ENCODE results near the gene ESR2.
A peak's percentile ranks its signal among the peaks of the same experiment; 100 is the strongest.

ESR2 gene

DNA sequence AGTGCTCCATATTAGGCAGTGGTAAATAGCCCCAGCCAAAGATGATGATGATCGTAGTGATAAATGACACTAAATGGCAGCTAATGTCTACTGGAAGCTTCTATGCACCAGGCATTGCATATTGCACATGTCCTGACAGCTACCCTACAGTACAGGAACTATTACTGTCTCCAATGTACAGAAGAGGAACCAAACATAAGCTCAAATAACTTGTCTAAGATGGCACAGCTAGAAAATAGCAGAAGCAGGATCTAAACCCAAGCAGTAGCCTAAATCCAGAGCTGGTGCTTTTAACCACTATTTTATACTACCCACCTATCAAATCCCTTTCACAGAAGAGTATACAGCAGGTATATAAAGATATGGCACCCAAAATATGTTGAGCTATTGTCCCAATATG lies 28.9 kb downstream of the ESR2 start:
- no peak for DNase-seq

DNA sequence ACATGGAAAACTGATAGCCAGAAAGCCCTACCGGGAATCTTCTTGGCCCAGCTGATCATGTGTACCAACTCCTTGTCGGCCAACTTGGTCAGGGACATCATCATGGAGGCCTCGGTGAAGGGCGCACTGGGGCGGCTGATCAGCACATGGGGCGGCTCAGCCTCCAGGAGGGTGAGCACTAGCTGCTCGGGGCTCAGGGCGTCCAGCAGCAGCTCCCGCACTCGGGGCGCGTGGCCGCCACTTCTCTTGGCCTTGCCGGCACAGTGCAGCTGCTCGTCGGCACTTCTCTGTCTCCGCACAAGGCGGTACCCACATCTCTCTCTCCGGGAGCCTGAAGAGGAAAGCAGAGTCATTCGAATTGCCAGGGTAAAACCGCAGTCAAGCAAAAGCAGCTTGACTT lies 33.8 kb downstream of the ESR2 start:
- no peak for DNase-seq

DNA sequence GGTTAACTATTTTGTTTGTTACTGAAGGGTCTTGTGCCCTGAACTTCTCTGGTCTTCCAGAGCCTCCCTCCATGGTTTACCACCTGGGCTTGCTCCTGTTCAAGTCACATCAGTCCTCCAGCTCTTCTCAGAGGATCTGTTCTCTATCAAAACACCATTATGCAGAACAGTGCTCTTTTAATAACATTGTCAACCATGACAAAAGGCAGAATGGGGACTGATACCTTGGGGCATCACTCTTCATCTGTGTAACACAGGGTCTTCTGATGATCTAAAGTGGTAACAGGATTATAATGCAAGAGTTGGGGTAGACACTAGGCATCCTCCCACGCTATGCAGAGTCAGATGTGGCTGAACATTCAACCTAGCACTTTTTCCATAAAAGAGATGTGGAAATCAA lies 38.4 kb downstream of the ESR2 start:
- DNase-seq = no peak

DNA sequence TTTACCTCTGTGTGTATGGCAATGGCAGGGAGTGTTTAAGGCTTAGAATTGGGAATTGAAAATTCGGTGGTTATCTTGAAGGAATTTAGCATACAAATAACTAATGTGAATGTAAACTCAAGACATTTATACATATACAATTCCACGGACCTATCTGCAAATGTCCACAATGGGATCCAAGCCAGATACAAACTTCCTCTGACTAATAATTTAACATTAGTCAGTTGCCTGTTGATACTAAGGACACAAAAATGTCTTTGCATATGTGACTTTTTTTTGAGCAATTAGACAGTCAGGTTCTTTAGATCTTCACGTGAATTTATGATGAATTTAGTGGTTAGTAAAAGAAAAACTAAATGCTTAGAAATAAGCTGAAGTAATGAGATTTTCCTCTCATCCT lies 40.5 kb downstream of the ESR2 start:
- no peak for DNase-seq

DNA sequence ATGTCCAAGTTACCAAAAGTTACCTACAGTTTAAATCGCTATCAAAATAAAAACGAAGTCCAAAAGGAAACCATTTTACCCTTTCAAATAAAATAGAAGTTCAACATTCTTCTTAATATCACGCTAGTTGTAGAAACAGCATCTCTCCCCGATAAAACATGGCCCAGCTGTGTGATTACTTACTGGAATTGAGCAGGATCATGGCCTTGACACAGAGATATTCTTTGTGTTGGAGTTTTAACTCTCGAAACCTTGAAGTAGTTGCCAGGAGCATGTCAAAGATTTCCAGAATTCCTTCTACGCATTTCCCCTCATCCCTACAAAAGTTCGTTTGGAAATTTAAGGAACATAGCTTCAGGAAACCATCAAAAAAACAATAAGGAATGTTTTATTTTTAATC lies 44.8 kb downstream of the ESR2 start:
- no peak for DNase-seq

DNA sequence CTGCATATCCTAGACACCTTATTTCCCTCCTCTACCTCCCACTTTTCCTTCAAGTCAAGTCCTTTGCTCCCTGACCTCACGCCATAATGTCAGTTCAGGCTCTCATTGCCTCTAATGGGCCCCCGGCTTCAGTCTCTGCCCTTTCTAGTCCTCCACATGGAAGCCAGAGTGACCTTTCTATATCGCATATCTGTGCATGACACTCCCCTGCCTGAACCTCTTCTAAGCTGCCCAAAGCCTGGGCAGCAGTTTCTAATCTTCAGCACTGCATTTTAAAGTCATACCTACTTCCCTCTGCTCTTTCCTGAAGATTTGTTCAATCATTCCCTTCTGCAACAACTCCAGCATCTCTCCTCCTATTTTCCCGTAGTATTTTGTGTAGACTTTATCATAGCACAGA lies 45.5 kb downstream of the ESR2 start:
- DNase-seq = no peak

DNA sequence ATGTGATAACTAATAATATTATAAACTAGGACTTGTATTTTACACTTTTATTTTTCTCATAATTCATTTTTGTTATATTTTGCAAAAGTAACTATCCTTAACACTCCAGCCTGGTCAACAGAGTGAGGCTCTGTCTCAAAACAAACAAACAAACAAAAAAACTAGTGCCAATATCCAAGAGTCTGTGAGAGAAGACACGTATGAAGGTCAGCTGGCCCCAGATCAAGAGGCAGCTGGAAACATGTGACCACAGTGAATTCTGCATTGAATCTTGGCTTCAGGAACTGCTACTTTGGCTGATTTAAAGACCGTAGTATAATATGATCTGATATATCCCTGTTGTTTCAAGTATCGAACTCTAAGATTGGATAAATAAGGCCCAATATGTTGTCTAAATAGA lies 47.0 kb downstream of the ESR2 start:
- no peak for DNase-seq

DNA sequence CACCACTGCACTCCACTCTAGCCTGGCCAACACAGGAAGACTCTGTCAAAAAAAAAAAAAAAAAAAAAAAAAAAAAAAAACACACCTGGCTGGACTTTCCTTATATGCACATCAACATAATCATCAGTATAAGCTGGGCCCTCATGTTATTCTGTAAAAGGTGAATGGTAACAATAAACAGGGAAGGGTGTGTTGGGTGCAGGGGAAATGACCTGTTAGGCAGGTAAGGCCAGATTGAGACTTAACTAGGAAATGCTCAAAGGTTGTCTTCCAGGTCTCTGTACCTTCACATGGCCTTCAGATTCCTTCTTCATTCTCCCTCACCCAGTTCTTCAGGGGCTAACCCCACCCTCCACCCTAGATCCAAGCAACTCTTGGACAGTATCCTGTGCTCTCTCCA lies 47.5 kb downstream of the ESR2 start:
- DNase-seq = no peak

DNA sequence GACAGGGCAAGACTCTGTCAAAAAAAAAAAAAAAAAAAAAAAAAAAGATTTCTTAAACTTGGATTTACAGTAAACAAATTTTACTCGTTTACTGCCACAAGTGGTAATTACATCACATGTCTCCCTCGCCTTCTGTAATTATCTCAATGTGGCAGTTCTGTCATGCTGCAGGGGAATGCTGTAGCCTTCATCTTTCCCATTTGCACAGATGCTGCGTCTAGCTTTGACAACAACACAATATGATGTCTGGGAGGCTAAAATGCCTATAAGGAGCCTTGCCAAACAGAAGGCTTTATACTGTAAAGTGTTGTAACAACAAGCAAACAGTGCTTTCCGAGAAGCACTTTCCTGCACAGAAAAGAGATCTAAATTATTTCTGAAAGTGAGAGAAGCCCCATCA lies 48.7 kb downstream of the ESR2 start:
- DNase-seq = no peak

DNA sequence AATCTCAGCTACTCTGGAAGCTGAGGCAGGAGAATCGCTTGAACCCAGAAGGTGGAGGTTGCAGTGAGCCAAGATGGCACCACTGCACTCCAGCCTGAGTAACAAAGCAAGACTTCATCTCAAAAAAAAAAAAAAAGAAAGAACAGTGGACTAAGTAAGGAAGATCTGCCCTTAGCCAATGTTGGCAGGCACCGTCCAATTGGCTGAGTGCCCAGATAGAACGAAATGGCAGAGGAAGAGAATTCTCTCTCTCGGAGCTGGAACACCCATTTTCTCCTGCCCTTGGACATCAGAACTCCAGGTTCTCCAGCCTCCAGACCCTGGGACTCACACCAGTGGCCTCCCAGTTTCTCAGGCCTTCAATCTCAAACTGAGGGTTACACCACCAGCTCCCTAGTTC lies 49.9 kb downstream of the ESR2 start:
- no peak for DNase-seq

DNA sequence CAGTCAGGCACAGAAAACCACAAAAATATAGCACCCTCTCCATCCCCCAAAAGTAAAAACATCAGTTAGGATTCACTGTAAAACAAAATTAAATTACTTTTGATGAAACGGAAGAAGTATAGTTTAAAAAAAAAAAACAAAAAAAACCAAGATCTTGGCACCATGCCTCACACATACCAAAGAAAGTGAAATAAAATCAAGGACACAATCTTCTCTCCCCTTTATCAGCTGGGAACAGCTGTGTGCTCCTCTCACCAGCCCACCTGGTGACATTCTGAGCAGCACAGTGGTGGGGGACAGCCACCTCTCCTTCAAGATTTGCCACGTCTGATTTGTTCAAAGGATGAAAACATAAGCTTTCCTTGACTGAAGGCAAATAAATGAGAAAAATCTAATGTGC lies 55.5 kb downstream of the ESR2 start:
- peak; percentile 8 for DNase-seq

DNA sequence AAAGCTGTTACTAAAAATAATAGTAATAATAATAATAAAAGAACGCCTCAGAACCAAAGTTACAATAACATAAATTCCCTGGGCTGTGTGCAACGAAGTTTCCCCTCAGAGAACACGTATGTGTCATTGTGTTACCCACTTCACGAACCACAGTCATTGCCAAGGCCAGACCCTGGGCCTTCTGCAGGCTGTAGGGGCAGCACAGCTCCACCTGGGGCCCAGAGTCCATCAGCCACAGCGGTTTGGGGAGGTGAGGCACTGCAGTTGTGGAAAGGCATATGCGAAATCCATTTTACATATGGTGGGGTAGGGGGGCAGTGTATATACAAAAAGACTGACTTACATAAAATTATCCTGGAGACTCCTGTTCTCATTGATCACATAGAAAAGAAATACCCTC lies 56.1 kb downstream of the ESR2 start:
- no peak for DNase-seq

DNA sequence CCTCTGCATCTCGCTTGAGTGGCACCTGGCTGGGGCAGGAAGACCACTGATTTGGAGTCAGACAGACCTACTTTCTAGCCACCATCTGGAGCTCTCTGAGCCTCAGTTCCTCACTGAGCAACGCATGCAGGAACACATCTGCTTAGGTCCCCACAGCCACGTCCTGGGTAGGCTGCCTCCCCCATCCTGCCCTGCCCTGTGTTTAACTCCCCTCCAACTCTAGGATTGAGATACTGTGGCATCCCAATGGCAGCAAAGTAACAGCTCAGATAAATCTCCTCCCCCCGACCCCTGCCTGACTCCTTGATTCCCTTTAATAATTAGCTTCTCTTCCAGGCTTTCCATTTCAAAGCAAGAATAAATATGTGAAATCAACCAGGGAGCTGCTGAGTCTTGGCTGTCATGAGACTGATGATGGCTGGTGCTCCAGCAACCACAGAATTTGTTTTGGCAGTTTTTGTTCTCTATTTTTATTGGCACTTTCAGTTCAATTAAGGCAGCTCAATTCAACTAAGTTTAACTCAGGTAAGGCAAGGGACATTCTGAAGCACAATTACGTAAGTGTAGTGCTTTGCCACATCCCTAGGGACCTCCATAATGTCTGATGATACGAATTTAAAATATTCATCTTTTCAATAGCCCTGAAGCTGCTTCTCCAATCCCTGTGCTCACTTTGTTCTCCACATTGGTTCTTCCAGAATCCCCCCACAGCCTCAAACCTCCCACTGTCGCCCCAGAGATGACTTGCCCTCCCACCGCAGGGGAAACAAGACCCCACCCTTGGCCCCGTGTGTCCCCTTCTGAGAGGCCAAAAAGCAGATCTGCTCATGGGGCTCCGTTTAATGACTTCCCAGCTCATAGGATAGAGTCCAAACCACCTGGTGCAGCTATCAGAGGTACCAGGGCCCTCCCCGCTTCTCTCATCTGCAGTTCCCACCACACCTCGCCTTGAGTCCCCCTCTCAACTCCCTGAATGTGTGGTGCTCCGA lies 58.2 kb downstream of the ESR2 start:
- DNase-seq = no peak

DNA sequence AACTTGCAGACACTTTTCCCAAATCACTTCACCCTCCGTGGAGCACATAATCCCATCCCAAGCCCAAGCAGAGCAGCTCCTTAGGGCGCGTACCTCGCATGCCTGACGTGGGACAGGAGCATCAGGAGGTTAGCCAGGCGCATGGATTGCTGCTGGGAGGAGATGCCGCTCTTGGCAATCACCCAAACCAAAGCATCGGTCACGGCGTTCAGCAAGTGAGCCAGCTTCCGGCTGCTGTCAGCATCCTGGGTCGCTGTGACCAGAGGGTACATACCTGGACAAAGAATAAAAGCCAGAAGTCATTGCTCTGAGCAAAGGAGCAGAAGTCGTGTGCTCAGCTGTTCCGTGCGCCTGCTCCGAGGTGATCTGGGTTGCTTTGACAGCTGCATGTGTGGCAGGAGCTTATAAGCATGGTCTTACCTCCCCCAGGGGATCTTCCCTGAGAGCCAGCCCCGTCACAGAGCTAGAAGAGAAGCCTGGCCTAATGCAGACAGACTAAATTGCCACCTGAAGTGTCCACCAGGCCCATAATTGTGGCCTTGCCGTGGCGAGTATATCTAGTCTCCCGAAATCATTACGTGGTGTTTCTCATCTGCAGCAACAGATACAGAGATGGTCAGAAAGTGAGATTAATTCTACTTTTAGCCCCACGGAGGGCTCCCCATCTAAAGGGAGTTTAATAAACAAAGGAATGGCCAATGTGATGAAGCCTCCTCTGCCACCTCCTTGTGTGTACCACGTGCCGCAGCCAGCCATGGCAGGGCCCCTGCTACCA lies 59.1 kb downstream of the ESR2 start:
- DNase-seq = no peak

DNA sequence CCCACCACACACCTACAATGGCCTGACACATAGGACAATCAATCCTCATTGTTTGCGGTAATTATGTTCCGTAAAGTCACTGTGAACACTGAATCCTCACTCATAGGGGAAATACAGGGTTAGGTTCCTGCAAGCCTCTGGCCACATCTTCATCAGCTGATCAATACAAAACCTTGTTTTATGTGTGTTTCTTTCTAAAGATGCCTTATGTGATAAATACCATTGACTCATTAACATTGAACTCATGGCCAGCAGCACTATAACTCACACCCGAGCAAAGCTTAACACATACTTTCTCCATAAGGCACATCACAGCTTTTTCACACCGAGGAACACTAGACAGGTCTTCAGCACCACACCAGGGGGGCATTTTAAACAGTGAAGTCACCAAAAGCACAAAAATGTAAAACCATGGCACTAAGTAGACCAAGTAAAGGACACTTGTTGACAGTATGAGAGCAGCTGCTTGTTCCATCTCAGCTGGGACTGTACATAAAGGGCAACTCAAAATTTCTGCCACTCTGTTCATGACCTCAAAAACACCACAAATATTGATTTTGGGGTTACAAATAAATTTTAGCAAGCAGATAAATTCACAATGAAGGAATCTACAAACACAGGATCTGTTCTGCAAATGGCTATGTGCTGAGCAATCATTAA lies 60.5 kb downstream of the ESR2 start:
- DNase-seq = no peak

DNA sequence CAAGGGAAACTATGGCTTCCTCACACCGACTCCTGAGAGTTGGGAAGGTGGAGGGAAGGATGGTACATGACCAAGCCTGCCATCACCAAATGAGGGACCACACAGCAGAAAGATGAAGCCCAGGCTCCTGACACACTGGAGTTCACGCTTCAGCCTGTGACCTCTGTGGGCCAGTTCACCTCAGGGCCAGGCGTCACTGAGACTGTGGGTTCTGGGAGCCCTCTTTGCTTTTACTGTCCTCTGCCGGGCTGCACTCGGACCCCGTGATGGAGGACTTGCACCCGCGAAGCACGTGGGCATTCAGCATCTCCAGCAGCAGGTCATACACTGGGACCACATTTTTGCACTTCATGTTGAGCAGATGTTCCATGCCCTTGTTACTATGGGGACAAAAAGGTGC lies 61.2 kb downstream of the ESR2 start:
- no peak for DNase-seq

DNA sequence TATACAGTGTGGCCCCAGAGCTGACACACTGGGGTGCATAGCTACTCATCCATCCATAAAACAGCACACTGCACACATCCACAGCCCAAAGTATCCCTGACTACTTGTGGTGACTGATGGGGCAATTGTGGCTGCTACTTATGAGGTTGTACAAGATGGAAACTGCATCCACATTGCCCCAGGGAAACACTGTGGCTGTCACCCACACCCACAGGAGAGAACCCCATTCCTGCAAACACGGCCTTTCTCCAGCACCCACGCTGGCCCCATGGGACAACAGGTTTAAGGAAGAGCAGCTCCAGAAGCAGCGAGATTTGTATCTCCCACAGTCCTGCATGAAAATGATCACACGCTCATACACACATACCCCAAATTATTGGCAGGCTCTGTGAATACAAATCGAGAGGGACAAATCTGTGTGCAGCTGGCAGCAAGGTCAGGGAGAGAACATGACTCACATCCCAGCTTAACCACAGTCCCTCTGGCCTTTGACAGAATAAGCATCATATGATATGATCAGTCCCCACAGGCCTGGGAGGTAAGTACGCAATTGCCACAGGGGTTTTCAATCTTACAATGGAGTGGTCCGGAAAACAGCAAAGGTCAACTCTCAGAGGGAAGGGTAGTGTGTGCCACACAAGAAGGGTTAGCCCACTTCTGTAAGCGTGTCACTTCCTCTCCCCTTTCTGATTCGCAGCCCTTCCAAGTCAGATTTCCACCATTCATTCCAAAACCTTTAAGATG lies 61.9 kb downstream of the ESR2 start:
- DNase-seq = peak; percentile 10

DNA sequence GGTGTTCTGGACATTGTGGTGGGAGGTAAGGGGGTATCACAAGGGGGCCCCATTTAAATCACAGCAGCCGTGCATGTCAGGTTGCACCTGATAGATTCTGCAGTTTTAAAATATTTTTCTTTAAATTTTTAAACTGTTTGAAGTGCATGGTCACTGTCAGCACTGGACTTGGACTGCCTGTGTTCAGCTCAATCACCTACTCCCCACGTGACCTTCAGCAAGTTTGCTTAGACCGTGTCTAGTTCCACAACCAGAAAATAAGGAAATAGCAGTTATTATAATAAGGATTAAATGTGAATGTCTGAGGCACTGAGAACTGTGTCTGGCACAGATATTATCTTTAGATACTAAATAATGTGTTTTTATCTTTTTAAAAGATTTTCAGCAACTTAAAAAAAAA lies 64.7 kb downstream of the ESR2 start:
- DNase-seq = no peak

DNA sequence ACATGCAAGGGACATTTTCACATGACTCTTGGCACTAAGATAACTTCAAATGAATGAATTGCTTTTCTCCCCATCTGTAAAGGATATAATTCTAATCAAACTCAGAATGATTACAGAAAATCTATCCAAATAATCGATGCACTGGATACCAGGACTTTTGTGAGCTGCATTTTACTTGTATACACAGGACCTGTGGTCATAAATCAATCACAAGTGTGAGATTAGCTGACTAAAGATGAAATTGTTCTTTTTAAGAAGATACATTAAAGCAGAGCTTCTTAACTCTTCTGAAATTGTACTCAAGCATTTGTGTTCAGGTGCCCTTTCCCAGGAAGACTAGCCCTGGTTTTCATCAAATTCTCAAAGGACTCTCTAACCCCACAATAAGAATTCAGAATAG lies 66.3 kb downstream of the ESR2 start:
- no peak for DNase-seq

DNA sequence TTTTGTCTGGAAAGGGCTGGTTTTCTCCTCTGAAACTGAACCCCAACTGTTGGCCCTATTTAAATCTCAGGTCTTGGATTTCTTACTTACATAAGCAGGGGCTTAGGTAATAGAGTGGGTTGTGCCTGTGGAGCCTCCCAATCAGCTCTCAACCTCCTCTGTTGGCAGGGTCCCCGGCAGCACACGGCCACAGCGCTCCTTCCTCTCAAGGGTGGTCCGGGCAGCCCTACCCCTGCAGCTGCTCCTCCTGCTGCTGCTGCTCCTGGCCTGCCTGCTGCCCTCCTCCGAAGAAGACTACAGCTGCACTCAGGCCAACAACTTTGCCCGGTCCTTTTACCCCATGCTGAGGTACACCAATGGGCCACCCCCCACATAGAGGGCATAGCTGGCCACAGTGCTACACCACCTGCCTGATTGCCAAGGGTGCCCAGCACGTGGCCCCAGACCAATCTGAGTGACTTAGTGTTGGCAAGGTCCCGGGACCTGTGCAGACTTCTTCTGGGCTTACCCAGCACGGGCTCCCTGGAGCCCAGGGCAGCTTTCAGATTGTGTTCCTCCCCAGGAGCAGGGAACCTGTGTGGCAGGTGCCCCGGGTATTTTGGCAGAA lies 68.9 kb downstream of the ESR2 start:
- DNase-seq = no peak

DNA sequence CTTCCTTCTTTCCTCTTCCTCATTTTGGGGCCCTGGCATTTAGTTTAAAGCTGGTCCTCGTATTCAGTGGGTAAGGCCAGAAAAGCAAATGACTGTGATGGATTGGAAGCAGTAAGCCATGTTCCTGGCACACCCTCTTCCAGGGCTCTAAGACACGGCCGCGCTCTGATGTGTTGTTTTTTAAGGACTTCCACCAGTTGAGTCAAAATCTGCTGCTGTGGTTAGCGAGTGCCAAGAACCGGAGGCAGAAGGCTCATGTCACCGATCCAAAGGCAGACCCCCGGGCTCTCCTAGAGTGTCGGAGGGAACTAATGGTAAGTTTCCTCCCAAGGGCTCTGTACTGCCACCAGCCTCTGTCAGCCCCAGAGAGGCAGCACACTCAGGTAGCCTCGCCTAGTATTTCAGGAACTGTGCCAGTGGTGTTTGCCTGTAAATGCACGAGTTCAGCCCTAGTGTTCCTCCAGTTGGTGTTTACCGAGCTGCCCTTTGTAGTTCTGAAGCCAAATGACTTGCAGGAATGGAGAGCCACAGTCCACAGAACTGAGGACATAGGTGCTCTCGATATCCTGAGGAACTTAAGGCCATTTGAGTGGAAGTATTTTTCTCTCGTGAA lies 72.7 kb downstream of the ESR2 start:
- peak; percentile 28 for DNase-seq

DNA sequence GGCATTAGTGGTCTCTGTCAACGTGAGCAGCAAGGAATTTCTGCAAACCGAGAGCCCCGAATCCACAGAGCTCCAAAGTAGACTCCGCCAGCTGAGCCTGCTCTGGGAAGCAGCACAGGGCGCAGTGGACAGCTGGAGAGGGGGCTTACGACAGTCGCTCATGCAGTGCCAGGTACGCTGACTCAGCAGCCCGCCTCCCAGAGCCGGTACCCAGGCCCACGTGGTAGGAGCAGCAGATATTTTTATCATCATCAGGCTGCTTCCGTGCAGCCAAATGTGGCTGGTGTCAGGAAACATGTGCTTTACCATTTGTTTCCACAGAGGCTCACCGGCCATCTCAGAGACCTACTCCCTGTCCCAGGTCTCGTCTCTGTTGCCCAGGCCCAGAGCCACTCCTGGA lies 73.7 kb downstream of the ESR2 start:
- peak; percentile 67 for DNase-seq
